K562 (cell line): Measurements from ENCODE around the gene RNF152. TPM values are rescaled to one million over a fixed set of nuclear protein-coding genes. Genes with fewer than 3 reads are reported as not detected.
"Not testable (repeated sequence)": the region's sequence is repeated elsewhere in the genome, so short reads cannot be mapped to it uniquely, and the experiment has no call there.

ENCODE experiments used
- ATAC-seq: fragments of 200-7000 bp; cut with Tn5 transposase; 3 replicates; pipeline ENCODE4 v1.9.1; 2020; ENCODE audit warnings: moderate library complexity
- BruUV-seq: library from RNA; stranded (reverse); fragments of 400-500 nt; replicated peaks from 2 replicates; lab custom pipeline; 2021; lab: Mats Ljungman, UMichigan
- CTCF ChIA-PET: fragments of 300-600 bp; formaldehyde crosslinking; extraction: SDS; loops from one replicate; lab custom pipeline; 2021; ENCODE audit warnings: low intra/inter-chr PET ratio; lab: Yijun Ruan, JAX
- POLR2A ChIA-PET: fragments of 300-600, 350-650 bp; sonication (Branson Sonifier 250); formaldehyde crosslinking; extraction: SDS; loops from one replicate; lab custom pipeline; 2021; ENCODE audit warnings: antibody characterized with exemption, inconsistent platforms; lab: Yijun Ruan, JAX
- DNase-seq, 4 experiments: peaks; one replicate each; pipeline versions ENCODE4 v3.0.0 to v3.0.0-alpha.2; 2011 to 2018; ENCODE audit warnings: low spot score in 3 of 4, mixed read lengths in 3 of 4; ENCODE audit errors: extremely low read depth in 1 of 4
- FAIRE-seq: peaks from 2 replicates; lab custom pipeline; 2011; peaks lifted over from hg19 to GRCh38; lab: Jason Lieb, UNC
- H2AFZ ChIP-seq: 2 replicates; pipeline ENCODE4 v1.6.0; 2011; ENCODE audit warnings: low read depth, low read length, control low read depth, inconsistent platforms
- H3K27ac ChIP-seq: fragments of 200-600 bp; 3 replicates; pipeline ENCODE4 v1.8.0; 2011; ENCODE audit warnings: low read depth, mild to moderate bottlenecking, control low read depth, inconsistent platforms, low read length, moderate library complexity, mixed read lengths; ENCODE audit errors: extremely low read depth
- H3K27me3 ChIP-seq, 2 experiments: fragments of 300-600 bp in 1 of 2; 2 replicates in 1 of 2; 3 replicates in 1 of 2; pipeline versions ENCODE4 v1.6.0 to v1.8.0; 2011; ENCODE audit warnings: inconsistent platforms in 2 of 2, low read length in 2 of 2, mild to moderate bottlenecking in 1 of 2, mixed read lengths in 1 of 2, moderate library complexity in 1 of 2; ENCODE audit not compliant: control insufficient read depth in 2 of 2, insufficient read depth in 2 of 2
- H3K36me3 ChIP-seq: fragments of 300-600 bp; 3 replicates; pipeline ENCODE4 v1.8.0; 2011; ENCODE audit warnings: mild to moderate bottlenecking, low read length, inconsistent platforms; ENCODE audit not compliant: control insufficient read depth, insufficient read depth
- H3K4me1 ChIP-seq, 2 experiments: fragments of 200-600 bp in 1 of 2; replicated peaks in 1 of 2; 2 replicates in 1 of 2; 3 replicates in 1 of 2; pipeline versions ENCODE4 v1.5.1 to v1.8.0; 2011; ENCODE audit warnings: inconsistent platforms in 2 of 2, low read length in 2 of 2, mild to moderate bottlenecking in 1 of 2, mixed read lengths in 1 of 2, moderate library complexity in 1 of 2; ENCODE audit not compliant: control insufficient read depth in 2 of 2, insufficient read depth in 2 of 2
- H3K4me2 ChIP-seq: 2 replicates; pipeline ENCODE4 v1.6.1; 2011; ENCODE audit warnings: low read length, control low read depth, inconsistent platforms, mixed read lengths; ENCODE audit not compliant: insufficient read depth
- H3K4me3 ChIP-seq: fragments of 200-600 bp; sonication (generic), shearing (Covaris generic); 2 replicates; pipeline ENCODE4 v1.5.1; 2016; ENCODE audit warnings: control low read depth, inconsistent platforms
- H3K79me2 ChIP-seq: fragments of 200-600 bp; 3 replicates; pipeline ENCODE4 v1.8.0; 2011; ENCODE audit warnings: low read length, inconsistent platforms; ENCODE audit not compliant: control insufficient read depth, insufficient read depth
- H3K9ac ChIP-seq, 2 experiments: 2 replicates each; pipeline versions ENCODE4 v1.6.0 to v1.6.1; 2011; ENCODE audit warnings: low read depth in 2 of 2, low read length in 2 of 2, control low read depth in 1 of 2, inconsistent platforms in 1 of 2, mild to moderate bottlenecking in 1 of 2, mixed read lengths in 1 of 2; ENCODE audit not compliant: insufficient read depth in 1 of 2
- H3K9me1 ChIP-seq: one replicate; pipeline ENCODE4 v1.6.0; 2011; ENCODE audit warnings: inconsistent platforms, mild to moderate bottlenecking, low read length, moderate library complexity; ENCODE audit not compliant: control insufficient read depth, insufficient read depth
- H3K9me3 ChIP-seq: replicated peaks from 2 replicates; pipeline ENCODE4 v1.5.1; 2011; ENCODE audit warnings: low read depth, low read length, inconsistent platforms; ENCODE audit not compliant: control insufficient read depth, insufficient read depth
- H4K20me1 ChIP-seq: replicated peaks from 2 replicates; pipeline ENCODE4 v1.6.1; 2011; ENCODE audit warnings: low read length, inconsistent platforms, mixed read lengths; ENCODE audit not compliant: control insufficient read depth, insufficient read depth
- MECOM ChIP-seq: fragments of 250-450 bp; sonication (Bioruptor Pico); IDR thresholded peaks from 2 replicates; pipeline ENCODE4 v1.8.0; 2022; ENCODE audit warnings: inconsistent platforms
- RBM25 ChIP-seq: fragments of 200-400 bp; formaldehyde crosslinking; IDR thresholded peaks from 2 replicates; pipeline ENCODE4 v1.6.1; 2018; ENCODE audit warnings: low read length, low read depth, moderate library complexity; ENCODE audit not compliant: severe bottlenecking
- ZNF146 ChIP-seq: IDR thresholded peaks from one replicate; pipeline ENCODE4 v1.6.1; 2018; ENCODE audit warnings: missing compliant biosample characterization; ENCODE audit not compliant: unreplicated experiment
- WGBS: fragments of 100-300 bp; shearing (Covaris generic); methylation state at CpG from one replicate; pipeline ENCODE4 v1.1.6; 2016; ENCODE audit warnings: low coverage, mixed read lengths; ENCODE audit not compliant: insufficient coverage; ENCODE audit errors: missing lambda C conversion rate; 5-methylcytosine and 5-hydroxymethylcytosine counted together
- in situ Hi-C: fragments of 300-500 bp; cut with MboI; formaldehyde crosslinking; loops from 4 replicates; pipeline ENCODE4 v1.15.0; 2018; ENCODE audit warnings: inconsistent platforms, mixed read lengths
- intact Hi-C: fragments of 100-400 bp; cut with micrococcal nuclease; formaldehyde crosslinking; loops from 2 replicates; pipeline ENCODE4 v1.14.2; 2022
- polyA plus RNA-seq, 8 experiments: library from polyadenylated mRNA; depleted of rRNA in 4 of 8; stranded (reverse) in 5 of 8; unstranded in 3 of 8; fragments of >200 nt; fragmentation: Nextera tagmentation in 2 of 8; fragmentation: Illumina TruSeq in 1 of 8; extraction: Ambion mirVana in 2 of 8; extraction: Trizol in 1 of 8; gene quantifications; 2 replicates each; pipeline versions ENCODE4 v1.2.1 to v1.2.3, GENCODE V29; 2011 to 2014; ENCODE audit warnings: inconsistent platforms in 1 of 8, missing spikeins in 1 of 8
- total RNA-seq, 7 experiments: library from RNA; depleted of rRNA in 6 of 7; stranded (reverse); fragments of >200 nt in 6 of 7; fragmentation: Illumina TruSeq in 2 of 7; extraction: Trizol in 2 of 7; gene quantifications; 2 replicates each; pipeline versions ENCODE4 v1.2.1 to v1.2.3, GENCODE V29; 2011 to 2021; ENCODE audit warnings: low replicate concordance in 1 of 7

Gene RNF152
- total and polyA plus RNA-seq, 9 of the 15 experiments (the other 6 are each of a cell fraction or from before 2014, with no cell fraction given): 0.04 to 0.05 TPM; not detected in 7

GRCh38 chr18:61782545-61782944 is 110.3 kb downstream of the RNF152 start:
- Histone ChIP-seq H3K27ac (no peak overlapping the region), H3K4me3 (no peak overlapping the region), H3K79me2 (no peaks in the 10 kb centered on the region), H3K9ac (no peak overlapping the region), H2AFZ (no peak overlapping the region), H3K4me1 (no peaks in the 10 kb centered on the region), H3K27me3 (no peaks in the 10 kb centered on the region)
- CTCF ChIA-PET: no interaction called here
- no peak for FAIRE-seq
- in situ Hi-C loops: no loop called here
- TF ChIP-seq MECOM (CRISPR knock-in tag): no peak
- TF ChIP-seq, all 486 proteins: peak for 0
- intact Hi-C loops: no loop called here
- 0% methylated on average over 3 of the region's 3 CpGs for whole genome bisulfite sequencing
- no peak overlapping the region for H3K4me2 ChIP-seq
- ATAC-seq (no peak), DNase-seq (no peak)
- no TSS peak for BruUV-seq
- POLR2A ChIA-PET: no interaction called here
- no peaks in the 10 kb centered on the region for H4K20me1 ChIP-seq
- H3K9me3 ChIP-seq: no peaks in the 10 kb centered on the region
- no peaks in the 10 kb centered on the region for H3K36me3 ChIP-seq
- no peaks in the 10 kb centered on the region for H3K9me1 ChIP-seq

GRCh38 chr18:61776201-61776600 is 116.6 kb downstream of the RNF152 start:
- H3K4me2 ChIP-seq, intact Hi-C loops, CTCF ChIA-PET, H3K9ac ChIP-seq, FAIRE-seq, ATAC-seq, in situ Hi-C loops, POLR2A ChIA-PET, H3K4me3 ChIP-seq, H3K9me1 ChIP-seq, H3K27me3 ChIP-seq, DNase-seq, H3K36me3 ChIP-seq, H4K20me1 ChIP-seq, H3K27ac ChIP-seq, H3K4me1 ChIP-seq, H3K79me2 ChIP-seq, H3K9me3 ChIP-seq, H2AFZ ChIP-seq, BruUV-seq: not testable (repeated sequence)
- peak; percentile 79 for TF ChIP-seq ZNF146 (CRISPR knock-in tag)
- TF ChIP-seq RBM25: peak; percentile 58
